Nucleus accumbens (tissue), 56 donors: Measurements from ENCODE around the gene MCCC1.
A peak's percentile ranks its signal among the peaks of the same experiment; 100 is the strongest.
"Not testable (repeated sequence)": the region's sequence is repeated elsewhere in the genome, so short reads cannot be mapped to it uniquely, and the experiment has no call there.

ENCODE experiments used
- DNase-seq, 56 donors: peaks; one replicate each; lab custom pipeline; 2025; lab: John Stamatoyannopoulos, UW

Gene MCCC1

GRCh38 chr3:183106635-183107034, 7.3 kb upstream of the MCCC1 start:
- no peak for DNase-seq

- not testable (repeated sequence) for DNase-seq
Measured at GRCh38 chr3:183103950-183104349, 4.7 kb upstream of the MCCC1 start.

GRCh38 chr3:183101040-183101439, 1.7 kb upstream of the MCCC1 start:
- not testable (repeated sequence) for DNase-seq

- DNase-seq: no peak
Measured at GRCh38 chr3:183100376-183100775, 1.1 kb upstream of the MCCC1 start.

- no peak for DNase-seq
Measured at GRCh38 chr3:183099838-183100204, 525 bp upstream of the MCCC1 start.

GRCh38 chr3:183098536-183099025, 715 bp downstream of the MCCC1 start:
- DNase-seq: peak in 5 of 56 donors; percentile 36 to 66 (median 60)

- no peak for DNase-seq
Measured at GRCh38 chr3:183094711-183095110, 4.6 kb downstream of the MCCC1 start.

- no peak for DNase-seq
Measured at GRCh38 chr3:183092256-183092655, 7.0 kb downstream of the MCCC1 start.

- DNase-seq: no peak
Measured at GRCh38 chr3:183087184-183087583, 12.1 kb downstream of the MCCC1 start.

- DNase-seq: peak in 2 of 56 donors; percentile 2 to 7
Measured at GRCh38 chr3:183085634-183086390, 13.5 kb downstream of the MCCC1 start.

GRCh38 chr3:183082355-183082915, 16.9 kb downstream of the MCCC1 start:
- no peak for DNase-seq

GRCh38 chr3:183081459-183082183, 17.7 kb downstream of the MCCC1 start:
- no peak for DNase-seq

GRCh38 chr3:183080628-183081027, 18.7 kb downstream of the MCCC1 start:
- no peak for DNase-seq

- no peak for DNase-seq
Measured at GRCh38 chr3:183074881-183075280, 24.4 kb downstream of the MCCC1 start.

- DNase-seq: no peak
Measured at GRCh38 chr3:183074261-183074660, 25.0 kb downstream of the MCCC1 start.

- DNase-seq: peak in 11 of 56 donors; percentile 1 to 56 (median 9)
Measured at GRCh38 chr3:183073839-183074238, 25.5 kb downstream of the MCCC1 start.

- no peak for DNase-seq
Measured at GRCh38 chr3:183070892-183071291, 28.4 kb downstream of the MCCC1 start.

- no peak for DNase-seq
Measured at GRCh38 chr3:183069086-183069485, 30.2 kb downstream of the MCCC1 start.

GRCh38 chr3:183066891-183067290, 32.4 kb downstream of the MCCC1 start:
- not testable (repeated sequence) for DNase-seq

- no peak for DNase-seq
Measured at GRCh38 chr3:183064475-183064874, 34.8 kb downstream of the MCCC1 start.

- DNase-seq: no peak
Measured at GRCh38 chr3:183061391-183062172, 37.7 kb downstream of the MCCC1 start.
